Liver (tissue), 3 donors: ENCODE results near the gene DEFB124.

Experiments
- CTCF ChIP-seq: fragments of 150-350 bp; IDR thresholded peaks from 2 replicates; pipeline ENCODE4 v1.5.1; 2017; ENCODE audit warnings: improper control_type of control experiment, low read depth, low read length; ENCODE audit not compliant: missing input control
- EGR1 ChIP-seq, 2 donors: IDR thresholded peaks; 2 replicates each; pipeline ENCODE4 v1.6.1; 2016 to 2018; ENCODE audit warnings: antibody characterized with exemption in 2 of 2, low read depth in 2 of 2
- FOXA1 ChIP-seq: IDR thresholded peaks from 2 replicates; pipeline ENCODE4 v1.6.1; 2016; ENCODE audit warnings: antibody characterized with exemption
- GABPA ChIP-seq, 2 donors: IDR thresholded peaks in 1 of 2; conservative IDR thresholded peaks in 1 of 2; 2 replicates each; pipeline ENCODE4 v1.6.1; 2016; ENCODE audit warnings: antibody characterized with exemption in 2 of 2, mild to moderate bottlenecking in 1 of 2, moderate library complexity in 1 of 2
- JUND ChIP-seq, 2 donors: IDR thresholded peaks; 2 replicates each; pipeline ENCODE4 v1.6.1; 2016; ENCODE audit warnings: antibody characterized with exemption in 2 of 2
- MAX ChIP-seq: IDR thresholded peaks from 2 replicates; pipeline ENCODE4 v1.6.1; 2016; ENCODE audit warnings: antibody characterized with exemption
- RAD21 ChIP-seq, 2 donors: IDR thresholded peaks; 2 replicates each; pipeline ENCODE4 v1.6.1; 2016; ENCODE audit warnings: antibody characterized with exemption in 2 of 2, mild to moderate bottlenecking in 2 of 2
- REST ChIP-seq: IDR thresholded peaks from 2 replicates; pipeline ENCODE4 v1.6.1; 2016; ENCODE audit warnings: antibody characterized with exemption, mild to moderate bottlenecking
- SP1 ChIP-seq: IDR thresholded peaks from 2 replicates; pipeline ENCODE4 v1.6.1; 2018; ENCODE audit warnings: antibody characterized with exemption, mild to moderate bottlenecking
- TAF1 ChIP-seq: conservative IDR thresholded peaks from 2 replicates; pipeline ENCODE4 v1.6.1; 2016; ENCODE audit warnings: antibody characterized with exemption, mild to moderate bottlenecking
- YY1 ChIP-seq: IDR thresholded peaks from 2 replicates; pipeline ENCODE4 v1.6.1; 2016; ENCODE audit warnings: antibody characterized with exemption, mild to moderate bottlenecking
- TF ChIP-seq, protein P1 (sequence below): IDR thresholded peaks from 2 replicates; pipeline ENCODE4 v1.6.1; 2016; ENCODE audit warnings: antibody characterized with exemption
- TF ChIP-seq, protein P2 (sequence below): IDR thresholded peaks from 2 replicates; pipeline ENCODE4 v1.6.1; 2016; ENCODE audit warnings: antibody characterized with exemption
- donor health status: healthy.
- donor health status: healthy.

DNA sequence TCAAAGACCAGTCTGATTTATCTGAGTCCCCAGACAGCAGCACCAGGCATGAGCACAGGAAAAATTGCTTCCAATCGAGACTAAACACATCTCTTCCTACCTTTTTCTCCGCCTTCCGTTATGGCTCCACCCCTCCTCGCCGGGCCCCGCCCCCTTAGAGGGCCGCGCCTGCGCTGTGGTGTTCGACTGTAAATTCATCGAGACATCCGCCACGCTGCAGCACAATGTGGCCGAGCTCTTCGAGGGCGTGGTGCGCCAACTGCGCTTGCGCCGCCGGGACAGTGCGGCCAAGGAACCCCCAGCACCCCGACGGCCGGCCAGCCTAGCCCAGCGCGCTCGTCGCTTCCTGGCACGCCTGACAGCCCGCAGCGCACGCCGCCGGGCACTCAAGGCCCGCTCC is 9.1 kb upstream of the DEFB124 start:
- no peak for TF ChIP-seq TAF1
- no peak for TF ChIP-seq CTCF
- no peak for TF ChIP-seq YY1
- TF ChIP-seq, protein P1, sequence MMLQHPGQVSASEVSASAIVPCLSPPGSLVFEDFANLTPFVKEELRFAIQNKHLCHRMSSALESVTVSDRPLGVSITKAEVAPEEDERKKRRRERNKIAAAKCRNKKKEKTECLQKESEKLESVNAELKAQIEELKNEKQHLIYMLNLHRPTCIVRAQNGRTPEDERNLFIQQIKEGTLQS = no peak
- no peak for TF ChIP-seq MAX
- TF ChIP-seq EGR1 (IDR thresholded peaks at IDR 0.05; ENCODE audit: low read depth in 2 of 2) = no peak
- TF ChIP-seq RAD21 (IDR thresholded peaks at IDR 0.05) = no peak
- no peak for TF ChIP-seq SP1
- TF ChIP-seq REST = no peak
- TF ChIP-seq, protein P2, sequence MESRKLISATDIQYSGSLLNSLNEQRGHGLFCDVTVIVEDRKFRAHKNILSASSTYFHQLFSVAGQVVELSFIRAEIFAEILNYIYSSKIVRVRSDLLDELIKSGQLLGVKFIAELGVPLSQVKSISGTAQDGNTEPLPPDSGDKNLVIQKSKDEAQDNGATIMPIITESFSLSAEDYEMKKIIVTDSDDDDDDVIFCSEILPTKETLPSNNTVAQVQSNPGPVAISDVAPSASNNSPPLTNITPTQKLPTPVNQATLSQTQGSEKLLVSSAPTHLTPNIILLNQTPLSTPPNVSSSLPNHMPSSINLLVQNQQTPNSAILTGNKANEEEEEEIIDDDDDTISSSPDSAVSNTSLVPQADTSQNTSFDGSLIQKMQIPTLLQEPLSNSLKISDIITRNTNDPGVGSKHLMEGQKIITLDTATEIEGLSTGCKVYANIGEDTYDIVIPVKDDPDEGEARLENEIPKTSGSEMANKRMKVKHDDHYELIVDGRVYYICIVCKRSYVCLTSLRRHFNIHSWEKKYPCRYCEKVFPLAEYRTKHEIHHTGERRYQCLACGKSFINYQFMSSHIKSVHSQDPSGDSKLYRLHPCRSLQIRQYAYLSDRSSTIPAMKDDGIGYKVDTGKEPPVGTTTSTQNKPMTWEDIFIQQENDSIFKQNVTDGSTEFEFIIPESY = no peak
- no peak for TF ChIP-seq GABPA (IDR thresholded peaks at IDR 0.05 in 1 of 2, conservative IDR thresholded peaks at IDR 0.05 in 1 of 2)
- TF ChIP-seq JUND (IDR thresholded peaks at IDR 0.05) = no peak
- no peak for TF ChIP-seq FOXA1
